Left hindlimb (tissue), 1 donor: ENCODE measurements around the gene MRPL36.
"Not testable (repeated sequence)": the region's sequence is repeated elsewhere in the genome, so short reads cannot be mapped to it uniquely, and the experiment has no call there.

ENCODE experiments used
- DNase-seq: peaks from one replicate; pipeline ENCODE4 v3.0.0-alpha.2; 2018

Gene MRPL36

GRCh38 chr5:1831677-1832313 lies 32.2 kb upstream of the MRPL36 start:
- no peak for DNase-seq

GRCh38 chr5:1831257-1831656 lies 31.6 kb upstream of the MRPL36 start:
- DNase-seq, result no peak

- no peak for DNase-seq
Observed at GRCh38 chr5:1830571-1831228, 31.1 kb upstream of the MRPL36 start.

- no peak for DNase-seq
Observed at GRCh38 chr5:1827886-1828397, 28.3 kb upstream of the MRPL36 start.

- no peak for DNase-seq
Observed at GRCh38 chr5:1827025-1827885, 27.6 kb upstream of the MRPL36 start.

GRCh38 chr5:1826235-1826980 lies 26.8 kb upstream of the MRPL36 start:
- no peak for DNase-seq

- no peak for DNase-seq
Observed at GRCh38 chr5:1824903-1825841, 25.5 kb upstream of the MRPL36 start.

- no peak for DNase-seq
Observed at GRCh38 chr5:1824109-1824821, 24.6 kb upstream of the MRPL36 start.

- DNase-seq, result no peak
Observed at GRCh38 chr5:1823381-1824034, 23.9 kb upstream of the MRPL36 start.

GRCh38 chr5:1821862-1822261 lies 22.2 kb upstream of the MRPL36 start:
- no peak for DNase-seq

GRCh38 chr5:1820926-1821325 lies 21.3 kb upstream of the MRPL36 start:
- no peak for DNase-seq

GRCh38 chr5:1820381-1820780 lies 20.7 kb upstream of the MRPL36 start:
- no peak for DNase-seq

GRCh38 chr5:1819458-1819857 lies 19.8 kb upstream of the MRPL36 start:
- no peak for DNase-seq

GRCh38 chr5:1818784-1819183 lies 19.1 kb upstream of the MRPL36 start:
- DNase-seq, result no peak

- DNase-seq, result no peak
Observed at GRCh38 chr5:1817261-1818043, 17.8 kb upstream of the MRPL36 start.

- not testable (repeated sequence) for DNase-seq
Observed at GRCh38 chr5:1816495-1817089, 17.0 kb upstream of the MRPL36 start.

- no peak for DNase-seq
Observed at GRCh38 chr5:1815881-1816292, 16.2 kb upstream of the MRPL36 start.

GRCh38 chr5:1815071-1815786 lies 15.6 kb upstream of the MRPL36 start:
- DNase-seq, result no peak
